ENCODE data around the gene CCDC107. TPM values are rescaled to one million over a fixed set of nuclear protein-coding genes. Genes with fewer than 3 reads are reported as not detected.

CCDC107 gene
- total and polyA plus RNA-seq, 2 of the 13 experiments (the other 11 are each of a cell fraction or from before 2014, with no cell fraction given) = 7.1 to 15.2 TPM

- no peak overlapping the region for H3K4me2 ChIP-seq (ENCODE audit: low read depth, low read length)
- WGBS (ENCODE audit: low lambda C conversion rate) = 59% methylated on average over 9 of the region's 9 CpGs
- no peak overlapping the region for H3K27ac ChIP-seq (ENCODE audit: extremely low read length, insufficient read depth, low read length)
- intact Hi-C loops (cut with micrococcal nuclease; ENCODE audit: unreplicated experiment) (no loop called here), in situ Hi-C loops (cut with HindIII; ENCODE audit: extremely low pct_ligation_motif_present, low pct_unique_long_range_greater_than_20kb) (no loop called here)
- peaks cover 7% of the 10 kb centered on the region; the same call in 1 of the 2 replicates for H3K4me1 ChIP-seq (ENCODE audit: insufficient read depth, low read length)
- H4K20me1 ChIP-seq (ENCODE audit: insufficient read depth, low read length) = no peaks in the 10 kb centered on the region
- no peak overlapping the region for H3K4me3 ChIP-seq (replicated peaks in 1 of 3; ENCODE audit: insufficient read depth in 1 of 3, low read depth in 2 of 3, low read length in 3 of 3)
- no peak for ATAC-seq
- no peaks in the 10 kb centered on the region; a peak in 1 of 5 replicates for H3K27me3 ChIP-seq (ENCODE audit: control insufficient read depth in 1 of 2, insufficient read depth in 2 of 2, low read length in 2 of 2)
- no peak overlapping the region for H3K9ac ChIP-seq (ENCODE audit: insufficient read depth, low read depth, low read length)
- CTCF ChIA-PET (ENCODE audit: low intra/inter-chr PET ratio, low total read pairs) = no interaction called here
- H3K36me3 ChIP-seq (replicated peaks in 1 of 2; ENCODE audit: control insufficient read depth in 1 of 2, insufficient read depth in 2 of 2, low read length in 2 of 2) = no peaks in the 10 kb centered on the region
- no peak for FAIRE-seq
- H2AFZ ChIP-seq (ENCODE audit: low read length) = no peak overlapping the region
- no peaks in the 10 kb centered on the region for H3K9me3 ChIP-seq (ENCODE audit: low read length)
- H3K79me2 ChIP-seq (ENCODE audit: insufficient read depth, low read length) = no peaks in the 10 kb centered on the region
- no peak for DNase-seq (ENCODE audit: low spot score)
- TF ChIP-seq KDM3A (CRISPR knock-in tag; IDR thresholded peaks at IDR 0.05; ENCODE audit: low read depth) = no peak
- no peak for TF ChIP-seq GLI4 (CRISPR knock-in tag; IDR thresholded peaks at IDR 0.05; ENCODE audit: borderline replicate concordance)
- TF ChIP-seq, protein P1, sequence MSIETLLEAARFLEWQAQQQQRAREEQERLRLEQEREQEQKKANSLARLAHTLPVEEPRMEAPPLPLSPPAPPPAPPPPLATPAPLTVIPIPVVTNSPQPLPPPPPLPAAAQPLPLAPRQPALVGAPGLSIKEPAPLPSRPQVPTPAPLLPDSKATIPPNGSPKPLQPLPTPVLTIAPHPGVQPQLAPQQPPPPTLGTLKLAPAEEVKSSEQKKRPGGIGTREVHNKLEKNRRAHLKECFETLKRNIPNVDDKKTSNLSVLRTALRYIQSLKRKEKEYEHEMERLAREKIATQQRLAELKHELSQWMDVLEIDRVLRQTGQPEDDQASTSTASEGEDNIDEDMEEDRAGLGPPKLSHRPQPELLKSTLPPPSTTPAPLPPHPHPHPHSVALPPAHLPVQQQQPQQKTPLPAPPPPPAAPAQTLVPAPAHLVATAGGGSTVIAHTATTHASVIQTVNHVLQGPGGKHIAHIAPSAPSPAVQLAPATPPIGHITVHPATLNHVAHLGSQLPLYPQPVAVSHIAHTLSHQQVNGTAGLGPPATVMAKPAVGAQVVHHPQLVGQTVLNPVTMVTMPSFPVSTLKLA (IDR thresholded peaks at IDR 0.05) = no peak
- no peak for TF ChIP-seq GTF3A (CRISPR knock-in tag; conservative IDR thresholded peaks at IDR 0.05)
- no peak for TF ChIP-seq ZMAT3 (CRISPR knock-in tag; conservative IDR thresholded peaks at IDR 0.05)
- TF ChIP-seq, protein P2, sequence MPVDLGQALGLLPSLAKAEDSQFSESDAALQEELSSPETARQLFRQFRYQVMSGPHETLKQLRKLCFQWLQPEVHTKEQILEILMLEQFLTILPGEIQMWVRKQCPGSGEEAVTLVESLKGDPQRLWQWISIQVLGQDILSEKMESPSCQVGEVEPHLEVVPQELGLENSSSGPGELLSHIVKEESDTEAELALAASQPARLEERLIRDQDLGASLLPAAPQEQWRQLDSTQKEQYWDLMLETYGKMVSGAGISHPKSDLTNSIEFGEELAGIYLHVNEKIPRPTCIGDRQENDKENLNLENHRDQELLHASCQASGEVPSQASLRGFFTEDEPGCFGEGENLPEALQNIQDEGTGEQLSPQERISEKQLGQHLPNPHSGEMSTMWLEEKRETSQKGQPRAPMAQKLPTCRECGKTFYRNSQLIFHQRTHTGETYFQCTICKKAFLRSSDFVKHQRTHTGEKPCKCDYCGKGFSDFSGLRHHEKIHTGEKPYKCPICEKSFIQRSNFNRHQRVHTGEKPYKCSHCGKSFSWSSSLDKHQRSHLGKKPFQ (CRISPR knock-in tag; IDR thresholded peaks at IDR 0.05; ENCODE audit: insufficient replicate concordance) = no peak
- no peak for TF ChIP-seq TBX3 (IDR thresholded peaks at IDR 0.05; ENCODE audit: borderline replicate concordance)
- no peak for TF ChIP-seq PTBP1 (IDR thresholded peaks at IDR 0.05; ENCODE audit: low read depth, low read length, poor library complexity, severe bottlenecking)
- TF ChIP-seq, protein P3, sequence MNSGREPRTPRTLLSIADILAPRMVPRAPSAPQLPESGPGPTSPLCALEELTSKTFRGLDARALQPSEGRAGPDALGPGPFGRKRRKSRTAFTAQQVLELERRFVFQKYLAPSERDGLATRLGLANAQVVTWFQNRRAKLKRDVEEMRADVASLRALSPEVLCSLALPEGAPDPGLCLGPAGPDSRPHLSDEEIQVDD (CRISPR knock-in tag; IDR thresholded peaks at IDR 0.05; ENCODE audit: borderline replicate concordance) = no peak
- no peak for TF ChIP-seq YEATS2 (CRISPR knock-in tag; IDR thresholded peaks at IDR 0.05; ENCODE audit: borderline replicate concordance)
- TF ChIP-seq ZNF788 (CRISPR knock-in tag; IDR thresholded peaks at IDR 0.05; ENCODE audit: borderline replicate concordance) = no peak
- no peak for TF ChIP-seq IRX3 (CRISPR knock-in tag; IDR thresholded peaks at IDR 0.05; ENCODE audit: borderline replicate concordance, low read depth)
- TF ChIP-seq KDM5A (IDR thresholded peaks at IDR 0.05; ENCODE audit: borderline replicate concordance, low read length) = no peak
- TF ChIP-seq HCFC1 (IDR thresholded peaks at IDR 0.05; ENCODE audit: low read depth, low read length) = no peak
- TF ChIP-seq PBX3 (CRISPR knock-in tag; IDR thresholded peaks at IDR 0.05; ENCODE audit: borderline replicate concordance) = no peak
- TF ChIP-seq HNRNPUL1 (IDR thresholded peaks at IDR 0.05; ENCODE audit: low read depth, low read length) = no peak
- TF ChIP-seq NFATC3 (CRISPR knock-in tag; IDR thresholded peaks at IDR 0.05) = no peak
- no TSS peak for BruUV-seq (replicated peaks)
- POLR2A ChIA-PET = no interaction called here
Measured at GRCh38 chr9:35636135-35636876, 21.8 kb upstream of the CCDC107 start.
